OCI-LY1 (cell line): ENCODE measurements around the gene ARHGEF10L.

Experiments
- H2AFZ ChIP-seq: fragments of 200-600 bp; sonication (generic), shearing (Covaris generic); 2 replicates; pipeline ENCODE4 v1.6.0; 2014; ENCODE audit warnings: antibody characterized with exemption, mild to moderate bottlenecking, low read length
- H3F3A ChIP-seq: fragments of 200-600 bp; sonication (generic), shearing (Covaris generic); 2 replicates; pipeline ENCODE4 v1.6.0; 2014; ENCODE audit warnings: mild to moderate bottlenecking, antibody characterized with exemption, low read length, moderate library complexity; ENCODE audit not compliant: insufficient read depth
- H3K27ac ChIP-seq: fragments of 200-600 bp; sonication (generic); 2 replicates; pipeline ENCODE4 v1.5.1; 2014; ENCODE audit warnings: low read length, mixed run types, mild to moderate bottlenecking, low read depth; ENCODE audit not compliant: poor library complexity, severe bottlenecking
- H3K27me3 ChIP-seq: fragments of 200-600 bp; sonication (generic); 2 replicates; pipeline ENCODE4 v1.6.0; 2014; ENCODE audit warnings: antibody characterized with exemption, mild to moderate bottlenecking, low read length, moderate library complexity; ENCODE audit not compliant: insufficient read depth
- H3K36me3 ChIP-seq: fragments of 200-600 bp; sonication (generic); 2 replicates; pipeline ENCODE4 v1.6.1; 2014; ENCODE audit warnings: mild to moderate bottlenecking, antibody characterized with exemption, low read length, moderate library complexity, mixed read lengths; ENCODE audit not compliant: insufficient read depth
- H3K4me1 ChIP-seq: fragments of 200-600 bp; sonication (generic); 2 replicates; pipeline ENCODE4 v1.5.1; 2014; ENCODE audit warnings: mild to moderate bottlenecking, low read length, moderate library complexity; ENCODE audit not compliant: insufficient read depth, severe bottlenecking
- H3K4me2 ChIP-seq: fragments of 200-600 bp; sonication (generic), shearing (Covaris generic); 2 replicates; pipeline ENCODE4 v1.6.1; 2014; ENCODE audit warnings: low read length
- H3K4me3 ChIP-seq: fragments of 200-600 bp; sonication (generic); 2 replicates; pipeline ENCODE4 v1.5.1; 2014; ENCODE audit warnings: low read length, low read depth, mild to moderate bottlenecking, mixed read lengths; ENCODE audit not compliant: poor library complexity, severe bottlenecking
- H3K79me2 ChIP-seq: fragments of 200-600 bp; shearing (Covaris generic); 2 replicates; pipeline ENCODE4 v1.6.1; 2016; ENCODE audit warnings: mixed run types, low read length, mixed read lengths; ENCODE audit not compliant: insufficient read depth
- H3K9ac ChIP-seq: fragments of 200-600 bp; sonication (generic), shearing (Covaris generic); 2 replicates; pipeline ENCODE4 v1.6.1; 2014; ENCODE audit warnings: mild to moderate bottlenecking, low read length, mixed read lengths
- H3K9me2 ChIP-seq: fragments of 200-600 bp; sonication (generic), shearing (Covaris generic); 2 replicates; pipeline ENCODE4 v1.6.1; 2014; ENCODE audit warnings: low read depth, mild to moderate bottlenecking, low read length, mixed read lengths
- H3K9me3 ChIP-seq: fragments of 200-600 bp; shearing (Covaris generic); 2 replicates; pipeline ENCODE4 v1.6.1; 2014; ENCODE audit warnings: low read length, mixed read lengths
- H4K20me1 ChIP-seq: fragments of 200-600 bp; sonication (generic), shearing (Covaris generic); 2 replicates; pipeline ENCODE4 v1.6.0; 2016; ENCODE audit warnings: mild to moderate bottlenecking, low read length; ENCODE audit not compliant: insufficient read depth
- CTCF ChIP-seq: fragments of 200-600 bp; sonication (generic), shearing (Covaris generic); IDR thresholded peaks from 2 replicates; pipeline ENCODE4 v1.5.1; 2017; ENCODE audit warnings: mild to moderate bottlenecking, antibody characterized with exemption, low read length, moderate library complexity, mixed read lengths
- EZH2 ChIP-seq: fragments of 200-600 bp; sonication (generic), shearing (Covaris generic); IDR thresholded peaks from 2 replicates; pipeline ENCODE4 v1.8.0; 2017; ENCODE audit warnings: borderline replicate concordance, mixed run types, mild to moderate bottlenecking, antibody characterized with exemption, low read length, moderate library complexity, mixed read lengths

The ARHGEF10L gene

GRCh38 chr1:17601643-17602382, 62.3 kb downstream of the ARHGEF10L start:
- no peak overlapping the region for H3K4me3 ChIP-seq
- no peaks in the 10 kb centered on the region for H3K36me3 ChIP-seq
- TF ChIP-seq CTCF (no peak), EZH2 (no peak)

GRCh38 chr1:17603091-17603841, 63.8 kb downstream of the ARHGEF10L start:
- H3K36me3 ChIP-seq = no peaks in the 10 kb centered on the region
- H3K4me3 ChIP-seq = no peak overlapping the region
- H3K4me1 ChIP-seq = no peaks in the 10 kb centered on the region
- H3K4me2 ChIP-seq = no peak overlapping the region
- H3F3A ChIP-seq = no peaks in the 10 kb centered on the region
- no peaks in the 10 kb centered on the region for H4K20me1 ChIP-seq
- TF ChIP-seq EZH2 (no peak), CTCF (no peak)
- no peaks in the 10 kb centered on the region for H3K9me3 ChIP-seq
- H3K27me3 ChIP-seq = peaks cover 4% of the 10 kb centered on the region; the same call in 1 of the 2 replicates
- H3K79me2 ChIP-seq = no peaks in the 10 kb centered on the region
- H3K9ac ChIP-seq = no peak overlapping the region
- H3K27ac ChIP-seq = no peak overlapping the region
- H2AFZ ChIP-seq = no peak overlapping the region
- no peaks in the 10 kb centered on the region for H3K9me2 ChIP-seq

More at GRCh38 chr1:17601643-17602382, 62.3 kb downstream of the ARHGEF10L start:
- no peak overlapping the region for H2AFZ ChIP-seq
- no peaks in the 10 kb centered on the region for H3K9me2 ChIP-seq
- no peak overlapping the region for H3K27ac ChIP-seq
- no peaks in the 10 kb centered on the region for H4K20me1 ChIP-seq
- H3K27me3 ChIP-seq = peaks cover 4% of the 10 kb centered on the region; the same call in 1 of the 2 replicates
- H3K9ac ChIP-seq = no peak overlapping the region
- H3K4me1 ChIP-seq = no peaks in the 10 kb centered on the region
- H3K4me2 ChIP-seq = no peak overlapping the region
- H3F3A ChIP-seq = no peaks in the 10 kb centered on the region
- H3K9me3 ChIP-seq = no peaks in the 10 kb centered on the region
- no peaks in the 10 kb centered on the region for H3K79me2 ChIP-seq

GRCh38 chr1:17605582-17606344, 66.3 kb downstream of the ARHGEF10L start:
- Histone ChIP-seq H2AFZ (no peak overlapping the region), H3K4me2 (no peak overlapping the region), H3K27ac (no peak overlapping the region), H4K20me1 (no peaks in the 10 kb centered on the region), H3K27me3 (no peaks in the 10 kb centered on the region), H3K9ac (no peak overlapping the region), H3K4me1 (no peaks in the 10 kb centered on the region), H3K9me2 (no peaks in the 10 kb centered on the region), H3K36me3 (no peaks in the 10 kb centered on the region), H3K79me2 (no peaks in the 10 kb centered on the region), H3K4me3 (no peak overlapping the region), H3F3A (no peaks in the 10 kb centered on the region), H3K9me3 (no peaks in the 10 kb centered on the region)
- TF ChIP-seq EZH2 (no peak), CTCF (no peak)
